GM12891 (cell line): ENCODE measurements around the gene RFX2.

Experiments used
- POLR2A ChIP-seq: IDR thresholded peaks from 2 replicates; pipeline ENCODE4 v1.6.1; 2011; ENCODE audit warnings: low read depth, low read length, control low read depth
- POLR2AphosphoS5 ChIP-seq: IDR thresholded peaks from 2 replicates; pipeline ENCODE4 v1.6.1; 2011; ENCODE audit warnings: low read depth, low read length, control low read depth

DNA sequence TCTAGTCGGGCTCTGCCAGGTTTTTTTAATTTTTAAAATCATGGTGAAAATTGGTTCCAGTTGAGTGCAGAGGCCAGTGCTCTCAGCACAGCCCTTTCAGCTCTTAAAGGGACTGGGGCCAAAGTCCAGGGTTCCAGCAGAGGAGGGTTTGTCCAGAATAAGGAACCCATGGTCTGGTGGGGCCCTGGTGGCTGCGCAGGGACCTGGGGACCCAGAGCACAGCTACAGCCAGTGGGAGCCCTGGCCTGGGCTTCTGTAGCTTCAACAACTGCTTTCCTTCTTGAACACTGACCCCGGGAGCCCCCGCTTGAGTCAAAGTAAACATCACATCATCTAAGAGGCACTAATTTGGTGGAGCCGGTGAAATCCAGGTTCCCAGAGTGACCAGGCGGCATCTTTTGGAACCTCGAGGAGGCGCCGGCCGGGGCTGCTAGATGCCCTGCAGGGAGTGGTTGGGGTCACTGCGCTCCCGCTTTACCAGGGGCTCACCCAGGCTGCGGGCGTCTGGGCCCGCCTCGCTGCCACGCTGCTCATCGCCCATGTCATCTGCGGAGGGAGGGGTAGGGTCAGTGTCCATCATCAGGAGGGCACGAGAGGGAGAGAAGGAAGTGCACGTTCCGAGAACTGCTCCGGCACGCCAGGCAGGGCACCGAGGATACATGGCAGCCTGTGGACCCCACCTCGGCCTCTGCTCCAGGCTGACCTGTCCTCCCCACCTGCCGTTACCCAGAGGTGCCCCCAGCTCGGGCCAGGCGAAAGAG lies 115.7 kb downstream of the RFX2 start:
- no peak for TF ChIP-seq POLR2AphosphoS5
- no peak for TF ChIP-seq POLR2A
